Psoas muscle (tissue), 8 donors: Measurements from ENCODE around the gene ATP5ME. TPM values are rescaled to one million over a fixed set of nuclear protein-coding genes. Genes with fewer than 3 reads are reported as not detected.
"Not testable (repeated sequence)": the region's sequence is repeated elsewhere in the genome, so short reads cannot be mapped to it uniquely, and the experiment has no call there.

ENCODE experiments used
- ATAC-seq, 4 donors: fragments of 200-7000 bp; cut with Tn5 transposase; one replicate each; pipeline ENCODE4 v1.9.1; 2020; ENCODE audit warnings: moderate library complexity in 3 of 4, mild to moderate bottlenecking in 2 of 4
- DNase-seq, 2 donors: peaks; one replicate each; pipeline ENCODE4 v3.0.0-alpha.2; 2020
- H3K27ac ChIP-seq: fragments of 200-600 bp; one replicate; pipeline ENCODE4 v1.8.0; 2022
- H3K27me3 ChIP-seq, 3 donors: fragments of 200-600 bp in 1 of 3; one replicate each; pipeline versions ENCODE4 v1.6.1 to v1.8.0; 2013 to 2022; ENCODE audit warnings: low read length in 2 of 3, mild to moderate bottlenecking in 2 of 3, moderate library complexity in 1 of 3; ENCODE audit not compliant: insufficient read depth in 3 of 3
- H3K36me3 ChIP-seq, 2 donors: fragments of 200-600 bp in 1 of 2; one replicate each; pipeline versions ENCODE4 v1.6.1 to v1.8.0; 2013 to 2022; ENCODE audit warnings: low read depth in 1 of 2, mild to moderate bottlenecking in 1 of 2, moderate library complexity in 1 of 2; ENCODE audit not compliant: insufficient read depth in 1 of 2
- H3K4me1 ChIP-seq: fragments of 200-600 bp; one replicate; pipeline ENCODE4 v1.8.0; 2022
- H3K4me3 ChIP-seq: fragments of 200-600 bp; one replicate; pipeline ENCODE4 v1.8.0; 2022; ENCODE audit warnings: mild to moderate bottlenecking
- H3K9me3 ChIP-seq: fragments of 200-600 bp; one replicate; pipeline ENCODE4 v1.8.0; 2022
- CTCF ChIP-seq: fragments of 200-600 bp; IDR thresholded peaks from one replicate; pipeline ENCODE4 v1.8.0; 2022; ENCODE audit warnings: antibody characterized with exemption
- WGBS, 3 donors: extraction: QIAGEN DNeasy Blood & Tissue Kit; methylation state at CpG; one replicate each; pipeline versions ENCODE4 v1.1.6 to v1.1.7; 2013; 5-methylcytosine and 5-hydroxymethylcytosine counted together
- intact Hi-C, 2 donors: fragments of 100-400 bp; cut with DNase I; formaldehyde crosslinking; loops; one replicate each; pipeline versions ENCODE4 v1.11.0 to v1.14.2; 2022
- polyA plus RNA-seq, 3 donors: library from polyadenylated mRNA; stranded (reverse); fragments of 200-250 nt; gene quantifications; one replicate each; pipeline ENCODE4 v1.2.3, GENCODE V29; 2013
- total RNA-seq, 4 donors: library from RNA; stranded (reverse); fragmentation: NEBNext Ultra II Directional in 2 of 4; extraction: Animal tissue kit (Norgen Biotek cat#: 25700) in 2 of 4; gene quantifications; one replicate each; pipeline versions ENCODE4 v1.2.1 to v1.2.4, GENCODE V29; 2021 to 2023
- donor health status: healthy with polysubstance abuse.
- donor health status: DM: no; HTN: no; CAD: no; lungs with moderate emphysema.
- donor health status: Bipolar disorder and iron deficiency.
- donor health status: healthy.
- donor health status: DM: yes; HTN: yes; CAD: no.
- donor health status: DM: no; HTN: no; CAD: no.
- donor health status: DM: no; HTN: no; CAD: no.
- donor health status: DM: yes; HTN: yes; CAD: no.

The ATP5ME gene
- total and polyA plus RNA-seq, 7 donors = 358 to 712 (median 470) TPM

GRCh38 chr4:702618-703048 lies 28.6 kb upstream of the ATP5ME start:
- Histone ChIP-seq H3K27ac (no peak overlapping the region), H3K9me3 (no peaks in the 10 kb centered on the region), H3K4me3 (no peak overlapping the region), H3K27me3 (peaks cover 0 to 1% (median 0%) of the 10 kb centered on the region in 3 donors), H3K4me1 (peaks cover 5% of the 10 kb centered on the region), H3K36me3 (no peaks in the 10 kb centered on the region)
- no peak for TF ChIP-seq CTCF
- DNase-seq (peak in 1 of 2 donors; percentile 46), ATAC-seq (no peak)
- intact Hi-C loops = no loop called here
- WGBS, 3 donors = 75 to 86% (median 82%) methylated on average over 7 of the region's 7 CpGs

GRCh38 chr4:700587-701264 lies 26.6 kb upstream of the ATP5ME start:
- Histone ChIP-seq H3K4me1 (no peaks in the 10 kb centered on the region), H3K36me3 (no peaks in the 10 kb centered on the region), H3K27me3 (peaks cover 0 to 1% (median 0%) of the 10 kb centered on the region in 3 donors), H3K9me3 (no peaks in the 10 kb centered on the region), H3K27ac (no peak overlapping the region), H3K4me3 (no peak overlapping the region)
- DNase-seq (no peak), ATAC-seq (no peak)
- TF ChIP-seq CTCF = no peak
- 53 to 68% (median 63%) methylated on average over 16 of the region's 16 CpGs for WGBS, 3 donors
- intact Hi-C loops = no loop called here

- intact Hi-C loops = no loop called here
- Histone ChIP-seq H3K9me3 (no peaks in the 10 kb centered on the region), H3K4me1 (no peaks in the 10 kb centered on the region), H3K36me3 (no peaks in the 10 kb centered on the region), H3K27ac (no peak overlapping the region), H3K4me3 (no peak overlapping the region), H3K27me3 (peaks cover 0 to 5% (median 1%) of the 10 kb centered on the region in 3 donors)
- 78 to 81% (median 78%) methylated on average over 27 of the region's 27 CpGs for WGBS, 3 donors
- no peak for DNase-seq
- no peak for ATAC-seq
- TF ChIP-seq CTCF = no peak
Observed at GRCh38 chr4:699816-700580, 25.9 kb upstream of the ATP5ME start.

- intact Hi-C loops, H3K9me3 ChIP-seq: not testable (repeated sequence)
- 79 to 86% (median 82%) methylated on average over 12 of the region's 12 CpGs for WGBS, 3 donors
Observed at GRCh38 chr4:694341-694940, 20.4 kb upstream of the ATP5ME start.

More at GRCh38 chr4:694341-694940, 20.4 kb upstream of the ATP5ME start:
- peaks cover 0 to 16% (median 1%) of the 10 kb centered on the region in 3 donors for H3K27me3 ChIP-seq
- not testable (repeated sequence) for ATAC-seq, H3K27ac ChIP-seq, DNase-seq, H3K4me3 ChIP-seq, H3K4me1 ChIP-seq, H3K36me3 ChIP-seq
